GM11168 (cell line): ENCODE data around the gene COL6A3.
"Not testable (repeated sequence)": the region's sequence is repeated elsewhere in the genome, so short reads cannot be mapped to it uniquely, and the experiment has no call there.

Experiments
- in situ Hi-C: fragments of 300-500 bp; cut with MboI; formaldehyde crosslinking; loops from one replicate; pipeline ENCODE4 v1.12.0; 2022; ENCODE audit warnings: low sequenced_read_pairs; ENCODE audit not compliant: unreplicated experiment

COL6A3 gene

DNA sequence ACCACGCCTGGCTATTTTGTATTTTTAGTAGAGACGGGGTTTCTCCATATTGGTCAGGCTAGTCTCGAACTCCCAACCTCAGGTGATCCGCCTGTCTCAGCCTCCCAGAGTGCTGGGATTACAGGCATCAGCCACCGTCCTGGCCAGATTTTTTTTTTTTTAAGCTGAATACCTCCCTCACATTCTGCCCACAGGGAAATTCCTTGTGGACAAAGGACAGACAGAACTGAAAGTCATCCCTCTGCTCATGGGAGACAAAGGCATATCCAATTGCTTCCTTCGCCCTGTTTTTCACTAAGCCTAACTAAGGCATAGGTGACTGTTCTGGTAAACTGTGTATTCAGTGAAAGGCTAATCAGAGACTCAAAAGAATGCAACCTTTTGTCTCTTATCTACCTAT is 59.8 kb downstream of the COL6A3 start:
- in situ Hi-C loops, result not testable (repeated sequence)

DNA sequence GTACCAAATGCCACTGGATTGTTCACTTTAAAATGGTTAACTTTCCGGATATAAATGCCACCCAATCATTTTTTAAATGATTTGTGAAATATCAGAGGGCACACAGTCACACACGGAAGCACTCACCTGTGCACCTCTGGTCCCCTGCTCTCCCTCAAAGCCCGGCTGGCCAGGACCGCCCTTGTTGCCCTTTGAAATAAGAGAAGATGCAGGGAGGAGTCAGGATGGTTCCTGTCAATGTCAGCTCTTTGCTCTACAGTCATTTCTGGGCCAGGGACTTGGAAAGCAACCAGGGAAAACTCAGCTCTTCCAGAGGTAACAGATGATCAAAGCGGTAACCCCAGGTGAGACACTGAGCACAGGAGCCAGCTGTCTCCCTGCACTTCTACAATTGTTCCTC is 60.7 kb downstream of the COL6A3 start:
- in situ Hi-C loops, result no loop called here

DNA sequence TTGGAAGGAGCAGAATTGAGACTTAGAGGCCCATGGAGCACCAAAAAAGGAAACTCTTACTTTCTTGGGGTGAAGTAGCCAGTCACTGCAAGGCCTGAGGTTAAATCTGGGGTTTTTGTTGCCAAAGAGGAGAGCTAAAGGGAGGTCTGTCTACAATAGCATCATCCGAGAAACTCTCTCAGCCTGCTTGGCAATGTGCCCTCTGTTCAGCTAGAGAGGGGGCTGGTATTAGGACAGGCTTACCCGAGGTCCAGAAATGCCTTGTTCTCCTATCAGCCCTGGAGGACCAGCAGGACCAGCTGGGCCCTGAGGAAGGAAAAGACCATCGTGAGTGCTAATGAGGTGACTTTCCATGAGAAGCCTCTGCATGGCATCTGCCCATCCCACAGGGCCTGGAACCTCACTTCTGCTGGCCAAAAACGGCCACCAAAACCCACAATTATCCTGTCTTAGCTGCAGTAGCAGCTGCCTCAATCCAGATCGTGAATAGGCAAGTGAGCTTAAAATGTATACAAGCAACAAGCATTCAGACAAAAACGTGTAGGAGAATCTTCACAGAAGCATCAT is 61.6 kb downstream of the COL6A3 start:
- in situ Hi-C loops, result no loop called here

DNA sequence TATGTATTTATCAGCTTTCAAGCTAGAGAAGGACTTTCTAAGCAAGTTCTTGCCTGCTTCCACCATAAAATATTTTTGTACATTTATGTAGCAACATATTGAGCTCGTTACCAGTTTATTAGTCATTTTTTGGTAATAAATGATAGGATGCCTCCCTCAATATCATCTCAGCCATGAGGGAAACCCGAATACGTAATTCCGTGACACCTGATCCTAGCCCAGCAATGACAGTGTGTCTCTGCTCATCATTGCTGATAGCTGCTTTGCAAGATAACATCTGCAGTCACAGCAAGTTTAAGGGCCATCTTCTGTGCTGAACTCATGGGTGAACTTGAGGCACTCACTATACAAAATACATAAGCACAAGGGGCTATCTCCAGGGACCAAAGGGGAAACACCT is 62.2 kb downstream of the COL6A3 start:
- in situ Hi-C loops, result no loop called here

DNA sequence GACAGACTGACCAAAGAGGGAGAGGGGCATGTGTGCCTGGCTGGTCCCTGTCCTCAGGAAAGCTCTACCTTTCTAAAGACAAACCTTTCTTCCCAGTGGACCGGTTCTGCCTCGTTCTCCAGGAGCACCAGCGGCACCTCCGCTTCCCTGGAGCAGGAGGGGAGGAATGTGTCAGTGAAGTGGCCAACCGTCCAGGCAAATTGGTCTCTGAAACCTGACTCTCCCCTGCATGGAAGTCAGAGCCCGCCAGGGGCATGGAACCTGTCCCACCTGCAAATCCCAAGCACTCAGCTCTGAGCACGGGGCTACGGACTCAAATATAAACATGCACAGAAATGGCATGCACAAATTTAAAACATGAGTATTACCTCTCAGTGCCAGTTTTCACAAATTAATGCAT is 62.9 kb downstream of the COL6A3 start:
- in situ Hi-C loops, result no loop called here

DNA sequence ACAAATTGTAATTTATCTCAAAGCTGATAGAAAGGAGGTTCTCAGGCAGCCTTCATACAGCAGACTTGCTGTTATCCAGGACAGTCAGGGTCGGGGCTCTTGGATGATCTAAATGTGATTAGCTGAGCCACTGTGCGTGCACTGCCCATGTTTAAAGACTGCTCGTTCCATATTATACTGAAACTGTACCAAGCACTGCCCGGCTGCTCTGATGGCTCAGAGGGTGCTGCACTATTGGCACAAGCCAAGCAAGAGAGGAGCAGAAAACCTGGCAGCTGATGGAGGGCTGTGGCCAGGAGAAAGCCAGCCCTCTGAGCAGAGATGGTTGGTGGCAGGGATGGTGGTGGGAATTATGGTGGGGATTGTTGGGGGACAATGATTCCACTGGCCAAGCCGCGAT is 63.4 kb downstream of the COL6A3 start:
- in situ Hi-C loops, result no loop called here

DNA sequence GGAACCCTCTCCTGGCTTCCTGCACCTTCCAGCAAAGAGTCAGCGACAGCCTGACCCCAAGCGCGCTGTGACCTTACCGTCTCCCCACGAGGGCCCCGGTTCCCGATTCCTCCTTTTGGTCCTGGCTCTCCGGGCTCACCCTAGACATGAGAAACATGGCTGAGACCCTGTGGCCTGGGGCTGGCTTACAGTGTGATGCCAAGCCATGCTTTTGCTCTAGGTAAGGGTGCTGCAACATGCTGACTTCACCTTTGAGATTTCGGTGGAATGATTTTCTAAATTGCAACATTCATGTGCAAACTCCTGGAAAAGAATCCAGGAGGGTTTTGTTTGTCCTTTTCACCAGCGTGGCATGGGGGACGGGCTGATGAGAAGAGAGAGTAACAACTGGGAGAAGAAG is 63.9 kb downstream of the COL6A3 start:
- in situ Hi-C loops, result no loop called here

DNA sequence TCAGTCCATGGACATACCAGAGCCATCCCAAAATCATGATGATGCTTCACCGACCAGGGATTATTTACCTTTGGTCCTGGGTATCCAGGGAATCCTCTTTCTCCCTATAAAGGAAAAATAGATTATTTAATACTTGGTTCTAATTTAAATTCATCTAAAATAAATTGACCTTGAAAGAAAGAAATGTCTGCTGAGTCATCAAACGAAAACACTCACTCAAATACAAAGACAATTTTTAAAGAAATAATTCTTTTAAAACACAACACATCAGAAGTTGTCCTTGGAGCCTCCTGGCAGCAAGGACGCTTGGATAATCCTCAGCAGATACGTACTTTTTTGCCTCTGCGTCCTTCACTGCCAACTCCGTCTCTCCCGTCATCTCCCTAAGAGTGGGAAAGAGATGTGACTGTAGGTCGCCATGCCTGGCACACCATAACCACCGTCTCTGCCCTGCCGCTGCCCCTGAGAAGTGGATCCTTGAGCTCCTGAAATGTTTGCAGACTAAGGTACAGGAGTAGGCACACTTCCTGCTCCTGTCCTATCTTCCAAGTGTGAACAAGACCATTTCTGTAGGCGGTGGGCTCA is 65.6 kb downstream of the COL6A3 start:
- in situ Hi-C loops, result no loop called here

DNA sequence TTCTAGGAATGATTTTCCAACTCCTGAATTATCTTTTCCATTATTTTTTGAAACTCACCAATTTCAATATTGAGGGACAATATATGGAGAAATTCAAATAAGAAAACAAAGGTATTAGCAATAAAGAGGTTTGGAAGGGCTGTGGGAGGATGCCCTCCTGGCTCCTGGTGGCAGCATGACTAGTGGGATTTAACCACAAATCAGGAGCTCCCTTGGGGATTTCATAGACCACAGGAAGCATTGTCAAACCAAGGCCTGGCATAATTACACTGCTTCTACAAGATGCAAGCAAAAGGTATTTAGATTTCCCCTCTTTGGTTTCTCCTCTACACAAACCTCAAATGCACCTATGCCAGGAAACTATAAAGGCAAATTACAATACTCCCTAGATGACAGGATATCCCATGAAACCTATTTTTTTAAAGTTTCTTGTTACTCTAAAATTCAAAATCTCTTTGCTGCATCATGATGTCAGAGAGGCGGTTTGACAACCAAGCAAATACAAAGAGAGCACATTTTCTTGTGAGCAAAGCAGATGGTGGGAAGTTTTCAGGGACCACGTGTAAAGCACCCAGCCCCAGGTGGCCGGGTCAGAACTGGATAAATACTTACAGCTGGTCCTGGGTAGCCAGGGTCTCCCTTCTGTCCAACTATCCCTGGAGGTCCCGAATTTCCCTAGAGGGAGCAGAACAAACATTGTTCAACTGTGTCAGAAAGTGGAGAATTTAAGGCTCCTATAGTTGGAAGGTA is 67.9 kb downstream of the COL6A3 start:
- in situ Hi-C loops, result no loop called here

DNA sequence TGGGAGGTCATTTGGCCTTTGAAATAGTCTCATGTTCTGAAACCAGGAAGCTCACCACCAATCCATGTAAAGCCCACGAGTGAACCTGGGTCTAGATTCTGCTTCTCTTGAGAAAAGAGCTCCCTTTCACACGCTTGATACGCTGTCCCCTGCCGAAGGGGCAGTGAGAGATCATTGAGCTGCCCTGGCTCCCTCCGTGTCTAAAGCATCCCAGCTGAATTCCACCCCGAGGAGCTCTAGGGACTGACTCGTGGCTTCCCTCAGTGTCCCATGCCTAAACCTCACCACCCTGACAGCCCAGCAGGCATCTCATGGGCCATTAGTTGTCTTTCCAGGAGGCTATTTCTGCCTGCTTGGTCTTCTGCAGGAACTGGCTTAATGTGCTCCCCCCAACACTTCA is 68.6 kb downstream of the COL6A3 start:
- in situ Hi-C loops, result no loop called here

DNA sequence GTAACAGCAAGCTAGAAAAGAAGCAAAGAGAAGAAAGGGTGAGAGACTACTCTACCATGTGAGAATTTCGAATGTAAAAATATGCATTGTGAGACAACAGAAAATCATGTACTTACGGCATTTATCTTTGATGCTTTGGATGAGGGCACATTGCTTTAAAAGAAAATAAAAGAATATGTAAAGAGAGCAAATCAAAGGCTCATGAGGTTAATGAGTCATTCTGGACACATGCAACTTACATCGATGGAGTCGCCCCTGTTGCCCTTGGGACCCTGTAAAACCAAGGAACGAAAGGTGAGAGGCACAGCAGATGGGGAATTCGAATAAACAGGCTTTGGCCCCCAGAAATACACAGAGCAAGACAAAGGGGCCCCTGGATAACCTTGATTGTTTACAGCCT is 69.0 kb downstream of the COL6A3 start:
- in situ Hi-C loops, result no loop called here

DNA sequence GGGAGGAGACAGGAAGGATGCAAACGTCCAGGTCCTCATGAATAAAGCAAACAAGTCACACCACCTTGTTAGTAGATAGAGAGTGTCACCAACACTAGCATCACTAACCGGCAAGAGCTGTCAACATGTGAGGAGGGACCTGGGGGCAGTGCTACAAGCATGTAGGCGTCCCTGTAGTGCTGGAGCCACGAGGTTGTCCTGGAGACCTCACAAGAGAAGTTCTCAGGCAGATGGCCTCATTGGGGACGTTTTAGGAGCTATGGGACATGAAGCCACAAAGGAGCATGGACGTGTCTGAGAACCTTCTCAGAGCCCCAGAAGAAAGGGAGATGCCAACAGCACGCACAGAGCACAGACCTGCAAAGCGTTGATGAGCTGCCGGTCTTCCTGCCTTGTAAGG is 70.0 kb downstream of the COL6A3 start:
- in situ Hi-C loops, result no loop called here

DNA sequence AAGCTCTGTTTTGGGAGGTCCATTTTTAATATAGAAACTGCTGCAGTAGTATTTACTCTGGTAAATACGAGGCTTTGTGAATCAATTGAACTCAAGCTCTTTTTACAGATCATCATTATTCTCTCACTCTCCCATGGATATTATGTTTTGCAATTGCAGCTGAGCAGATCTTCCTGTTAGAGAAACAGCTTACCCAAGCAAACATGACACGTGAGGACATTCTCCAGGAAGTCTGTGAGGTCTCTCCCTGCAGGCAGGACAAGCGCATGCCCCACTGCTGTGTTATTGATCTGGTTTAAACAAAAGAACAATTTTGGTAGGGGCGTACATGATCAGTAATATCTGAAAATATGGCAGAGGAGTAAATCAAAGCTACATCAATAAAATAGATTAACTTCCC is 72.1 kb downstream of the COL6A3 start:
- in situ Hi-C loops, result no loop called here

DNA sequence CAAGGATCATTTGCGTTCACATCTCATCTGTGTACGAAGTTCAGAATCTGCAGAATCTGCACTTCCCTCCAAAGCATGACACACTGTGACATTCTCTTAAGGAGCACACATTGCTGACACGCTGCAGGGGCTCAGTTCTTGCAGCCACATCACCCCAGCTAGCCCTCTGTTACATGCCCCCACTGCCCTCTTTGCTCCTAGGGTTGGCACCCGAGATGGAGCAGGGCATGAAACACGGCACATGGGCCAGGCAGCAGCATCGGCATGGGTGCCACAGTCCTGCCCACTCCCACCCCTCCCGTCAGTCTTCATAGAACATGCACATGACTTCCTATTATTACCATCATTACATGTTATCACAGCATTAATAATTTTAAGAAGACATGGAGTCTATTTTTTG is 76.4 kb downstream of the COL6A3 start:
- in situ Hi-C loops, result no loop called here

DNA sequence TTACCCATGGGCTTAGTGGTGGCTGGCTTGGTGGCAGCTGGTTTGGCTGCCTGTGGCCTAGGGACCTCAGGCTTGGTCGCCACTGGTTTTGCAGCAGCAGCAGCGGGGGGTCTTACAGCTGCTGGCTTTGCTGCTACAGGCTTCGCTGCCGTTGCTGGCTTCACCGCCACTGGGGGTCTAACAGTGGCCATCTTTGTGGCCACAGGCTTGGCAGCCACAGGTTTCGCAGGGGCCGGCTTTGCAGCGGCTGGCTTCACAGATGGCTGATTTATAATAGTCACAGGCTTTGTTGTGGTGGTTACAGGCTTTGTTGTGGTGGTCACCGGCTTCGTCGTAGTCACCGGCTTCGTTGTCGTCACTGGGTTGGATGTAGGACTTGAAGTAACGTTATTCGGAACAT is 77.8 kb downstream of the COL6A3 start:
- in situ Hi-C loops, result no loop called here

DNA sequence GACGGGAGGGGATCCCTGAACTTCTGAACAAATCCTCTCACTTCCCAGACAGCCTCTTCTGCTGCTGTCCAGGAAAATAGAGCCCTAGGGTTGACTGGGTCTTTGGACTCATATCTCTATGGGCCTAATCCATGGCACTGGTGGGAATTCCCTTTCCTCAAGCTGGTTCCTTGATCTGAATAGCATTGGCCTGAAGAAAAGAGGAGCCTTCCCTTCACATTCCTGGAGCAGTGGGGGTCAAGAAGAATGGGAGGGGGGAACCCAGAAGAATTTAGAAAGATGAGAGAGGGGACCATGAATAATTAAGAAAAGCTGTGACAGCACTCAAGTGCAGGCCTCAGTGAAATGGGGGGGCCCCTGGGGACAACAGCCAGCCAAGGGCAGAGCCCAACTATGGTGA is 80.2 kb downstream of the COL6A3 start:
- in situ Hi-C loops, result no loop called here

DNA sequence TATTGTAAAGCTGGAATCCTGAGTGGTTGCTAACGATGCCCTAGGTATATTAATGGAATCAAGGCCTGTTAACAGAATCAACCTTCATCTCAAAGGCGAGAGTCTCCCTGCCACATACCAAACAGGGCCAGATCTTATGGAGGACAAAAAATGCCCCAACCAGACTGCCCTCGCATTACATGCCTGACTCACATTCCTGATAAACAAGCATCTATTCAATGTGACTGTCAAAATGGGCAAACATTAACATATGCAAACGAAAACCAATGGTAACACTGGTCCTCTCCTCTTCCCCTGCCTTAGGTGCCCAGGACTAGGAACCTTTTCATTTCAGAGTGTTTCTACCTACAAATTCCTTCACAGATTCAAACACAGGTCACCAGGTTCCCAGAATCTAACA is 83.4 kb downstream of the COL6A3 start:
- in situ Hi-C loops, result no loop called here

DNA sequence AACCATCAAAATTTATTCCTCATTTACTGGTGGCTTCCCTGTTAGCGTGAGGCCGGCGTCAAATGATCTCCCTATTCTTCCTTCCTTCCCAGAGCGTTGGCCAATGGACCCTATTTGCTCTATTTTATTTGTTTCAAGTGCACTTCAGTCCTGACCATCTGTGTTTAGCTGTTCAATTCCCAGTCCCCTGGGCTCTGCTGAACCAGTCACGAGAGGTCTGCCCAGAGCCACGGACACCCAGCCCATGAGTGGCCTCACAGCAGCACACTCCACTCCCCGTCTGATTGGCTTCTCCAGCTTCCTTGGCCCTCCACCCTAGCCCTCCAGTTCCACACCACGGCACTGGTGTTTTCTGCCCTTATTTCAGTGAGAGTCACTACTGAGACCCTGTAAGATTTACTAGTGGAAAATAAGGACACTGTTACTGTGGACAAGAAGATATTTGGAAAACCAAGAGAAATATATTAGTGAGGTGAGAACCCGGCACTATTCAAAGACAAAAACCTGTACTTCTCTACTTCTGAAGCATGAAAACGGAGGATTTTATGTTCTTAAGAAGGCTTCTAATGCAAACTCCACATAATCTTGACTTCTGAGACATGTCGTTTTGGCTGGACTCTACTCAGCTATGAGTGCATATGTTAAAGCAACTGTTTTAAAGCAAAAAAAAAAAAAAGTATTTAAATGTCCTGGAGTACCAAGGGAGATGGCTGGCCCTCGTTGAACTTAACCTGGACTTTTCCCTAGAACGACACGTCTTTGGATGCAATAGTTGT is 86.6 kb downstream of the COL6A3 start:
- in situ Hi-C loops, result no loop called here

DNA sequence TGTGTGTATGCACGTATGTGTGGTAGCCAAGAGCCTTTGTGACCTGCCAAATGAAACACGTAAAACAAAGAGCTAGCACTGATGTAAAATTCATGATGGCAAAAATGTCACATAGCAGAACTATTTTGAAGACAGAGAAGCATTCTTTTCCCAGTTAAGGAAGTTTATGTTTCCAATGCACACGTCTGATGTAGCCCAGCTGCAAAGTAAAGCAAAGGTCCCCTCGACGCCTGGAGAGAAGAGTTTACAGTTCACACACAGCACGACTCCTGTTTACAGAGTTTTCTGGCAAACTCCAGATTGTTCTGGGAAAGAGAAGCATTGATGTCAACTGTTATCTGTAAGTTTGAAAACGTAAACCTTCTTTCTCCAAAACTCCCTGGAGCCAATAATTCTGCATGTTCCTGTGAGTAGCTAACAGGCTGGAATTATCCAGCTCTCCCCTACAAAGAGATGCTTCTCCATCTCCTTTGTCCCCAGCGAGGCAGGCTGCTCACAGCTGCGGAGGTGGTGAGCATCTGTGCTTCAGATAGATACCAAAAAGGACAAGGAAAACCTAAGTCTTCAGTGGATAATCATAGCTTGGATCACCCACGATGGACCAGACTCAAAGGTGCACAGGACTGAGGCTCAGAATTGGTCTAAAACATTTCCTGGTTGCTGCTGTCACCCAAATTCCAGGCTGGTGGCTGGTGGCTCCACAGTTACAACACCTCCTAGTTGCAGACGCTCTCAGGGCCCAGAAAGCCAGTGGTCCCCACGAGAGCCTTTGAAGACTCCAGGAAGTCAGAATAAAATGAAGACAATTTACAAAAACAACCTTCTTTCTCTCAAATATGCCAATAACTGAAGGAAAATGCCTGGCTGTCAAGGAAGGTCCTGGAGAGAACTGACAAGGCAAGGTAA is 87.4 kb downstream of the COL6A3 start:
- in situ Hi-C loops, result no loop called here

DNA sequence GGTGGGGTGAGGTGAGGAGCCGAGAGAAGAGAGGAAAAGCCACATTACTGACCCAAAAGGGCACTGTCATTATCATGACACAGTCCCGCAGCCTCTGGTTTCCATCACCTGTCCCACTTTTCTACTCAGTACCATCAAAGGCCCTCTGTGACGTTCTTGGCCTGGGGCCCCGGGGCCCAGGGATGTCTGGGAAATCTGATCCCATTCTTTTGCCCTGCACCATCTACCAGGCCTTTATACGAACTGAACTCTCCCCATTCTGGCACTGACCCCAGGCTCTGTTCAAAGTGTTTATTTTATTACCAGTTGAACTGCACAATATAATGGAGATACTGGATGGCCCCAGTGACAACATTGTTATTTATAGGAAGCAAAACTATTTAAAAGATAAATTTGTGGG is 89.1 kb downstream of the COL6A3 start:
- in situ Hi-C loops, result no loop called here
